ENCODE data around the gene FANK1. TPM values are rescaled to one million over a fixed set of nuclear protein-coding genes. Genes with fewer than 3 reads are reported as not detected.

The FANK1 gene
- polyA plus RNA-seq, 1 of the 3 experiments (the other 2 are of a cell fraction) = 12.3 TPM

DNA sequence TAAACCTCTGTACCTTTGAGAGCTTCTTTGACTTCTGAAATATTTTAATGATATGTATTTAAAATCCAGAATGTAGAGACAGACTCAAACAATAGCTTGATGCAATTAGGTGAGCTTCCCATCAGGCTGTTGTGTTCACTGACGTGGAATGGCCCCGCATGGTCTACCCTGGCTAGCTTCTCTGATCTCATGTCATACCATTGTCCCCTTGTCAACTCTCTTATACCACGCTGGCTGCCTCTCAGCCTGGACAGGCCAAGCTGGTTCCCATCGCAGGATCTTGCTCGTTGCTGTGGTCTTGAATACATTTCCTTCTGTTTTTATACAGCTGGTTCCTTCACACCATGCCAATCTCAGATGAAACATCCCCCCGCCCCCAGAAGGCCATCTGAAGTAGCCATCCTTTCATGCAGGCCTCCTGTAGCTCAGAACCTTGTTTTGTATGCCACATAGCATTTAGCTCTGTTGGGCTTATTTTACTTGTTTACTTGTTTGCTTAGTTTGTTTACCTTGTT lies 84.2 kb downstream of the FANK1 start:
- ChIA-PET CTCF (interaction anchor here (0.8 to 3.2 kb wide), 8 partner anchors 10 to 532 kb away, joined by 3 to 19 read pairs (median 3); partner anchors contain the start of gene ADAM12), POLR2A (no interaction called here)
- no peaks in the 10 kb centered on the region for H4K20me1 ChIP-seq (ENCODE audit: insufficient read depth)
- H3K36me3 ChIP-seq (replicated peaks in 1 of 2; ENCODE audit: control insufficient read depth in 1 of 2, insufficient read depth in 2 of 2, low read length in 1 of 2) = no peaks in the 10 kb centered on the region
- no peak for DNase-seq
- no peak overlapping the region for H2AFZ ChIP-seq (ENCODE audit: low read depth)
- no peak overlapping the region for H3K27ac ChIP-seq (ENCODE audit: low read depth in 2 of 2, low read length in 1 of 2)
- no peak for TF ChIP-seq TCF12 (IDR thresholded peaks at IDR 0.05)
- TF ChIP-seq JUND (IDR thresholded peaks at IDR 0.05) = no peak
- TF ChIP-seq FOXM1 (IDR thresholded peaks at IDR 0.05; ENCODE audit: low read depth) = no peak
- no peak overlapping the region for H3K4me2 ChIP-seq
- H3F3A ChIP-seq (replicated peaks; ENCODE audit: insufficient read depth) = no peaks in the 10 kb centered on the region
- 78% methylated on average over 6 of the region's 6 CpGs for WGBS (ENCODE audit: low lambda C conversion rate)
- no peaks in the 10 kb centered on the region for H3K79me2 ChIP-seq (ENCODE audit: insufficient read depth)
- H3K4me3 ChIP-seq (ENCODE audit: low read depth in 2 of 2, low read length in 1 of 2) = no peak overlapping the region
- no peaks in the 10 kb centered on the region for H3K27me3 ChIP-seq (ENCODE audit: insufficient read depth)
- no peaks in the 10 kb centered on the region for H3K9me3 ChIP-seq
- H3K9me2 ChIP-seq = no peaks in the 10 kb centered on the region
- peaks cover 0 to 7% of the 10 kb centered on the region in 2 experiments; a peak in 3 of 4 replicates for H3K4me1 ChIP-seq (ENCODE audit: control insufficient read depth in 1 of 2, insufficient read depth in 2 of 2, low read depth in 1 of 2, low read length in 1 of 2)
- H3K9ac ChIP-seq = no peak overlapping the region

GRCh38 chr10:125982260-125982948 lies 86.0 kb downstream of the FANK1 start:
- Histone ChIP-seq H3K27me3 (ENCODE audit: insufficient read depth) (no peaks in the 10 kb centered on the region), H3K79me2 (ENCODE audit: insufficient read depth) (no peaks in the 10 kb centered on the region), H3F3A (replicated peaks; ENCODE audit: insufficient read depth) (no peaks in the 10 kb centered on the region), H3K9me2 (no peaks in the 10 kb centered on the region), H2AFZ (ENCODE audit: low read depth) (no peak overlapping the region), H3K27ac (ENCODE audit: low read depth in 2 of 2, low read length in 1 of 2) (no peak overlapping the region; a peak in 1 of 4 replicates), H3K4me1 (ENCODE audit: control insufficient read depth in 1 of 2, insufficient read depth in 2 of 2, low read depth in 1 of 2, low read length in 1 of 2) (peaks cover 0 to 7% of the 10 kb centered on the region in 2 experiments; a peak in 3 of 4 replicates), H3K4me3 (ENCODE audit: low read depth in 2 of 2, low read length in 1 of 2) (no peak overlapping the region), H3K36me3 (replicated peaks in 1 of 2; ENCODE audit: control insufficient read depth in 1 of 2, insufficient read depth in 2 of 2, low read length in 1 of 2) (no peaks in the 10 kb centered on the region), H4K20me1 (ENCODE audit: insufficient read depth) (no peaks in the 10 kb centered on the region), H3K9ac (no peak overlapping the region), H3K4me2 (no peak overlapping the region), H3K9me3 (no peaks in the 10 kb centered on the region)
- CTCF ChIA-PET = interaction anchor here (0.5 to 3.9 kb wide), 28 partner anchors 12 to 1595 kb away, joined by 3 to 36 read pairs (median 3); partner anchors contain the start of gene ADAM12
- peak; percentile 78 for DNase-seq
- POLR2A ChIA-PET = interaction anchor here (0.7 kb wide), 1 partner anchor 522 kb away, joined by 3 read pairs; no protein-coding TSS in a partner anchor
- WGBS (ENCODE audit: low lambda C conversion rate) = 6% methylated on average over 6 of the region's 6 CpGs
- TF ChIP-seq ELF1 (IDR thresholded peaks at IDR 0.05) = no peak
- TF ChIP-seq MXI1 (IDR thresholded peaks at IDR 0.05; ENCODE audit: low read depth, low read length) = peak; percentile 81; the same call in 1 of the 2 replicates
- TF ChIP-seq YY1 (IDR thresholded peaks at IDR 0.05; ENCODE audit: low read depth) = no peak
- no peak for TF ChIP-seq RXRA (IDR thresholded peaks at IDR 0.05; ENCODE audit: borderline replicate concordance, low read depth)
- TF ChIP-seq, protein P1, sequence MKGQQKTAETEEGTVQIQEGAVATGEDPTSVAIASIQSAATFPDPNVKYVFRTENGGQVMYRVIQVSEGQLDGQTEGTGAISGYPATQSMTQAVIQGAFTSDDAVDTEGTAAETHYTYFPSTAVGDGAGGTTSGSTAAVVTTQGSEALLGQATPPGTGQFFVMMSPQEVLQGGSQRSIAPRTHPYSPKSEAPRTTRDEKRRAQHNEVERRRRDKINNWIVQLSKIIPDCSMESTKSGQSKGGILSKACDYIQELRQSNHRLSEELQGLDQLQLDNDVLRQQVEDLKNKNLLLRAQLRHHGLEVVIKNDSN (IDR thresholded peaks at IDR 0.05; ENCODE audit: borderline replicate concordance, low read depth) = no peak
- 0 out of 2 replicates have a peak, but pooled peaks have one; percentile 38 for TF ChIP-seq RFX5 (IDR thresholded peaks at IDR 0.05; ENCODE audit: low read length)
- TF ChIP-seq RCOR1 (IDR thresholded peaks at IDR 0.05; ENCODE audit: low read length) = no peak
- TF ChIP-seq EP300 (IDR thresholded peaks at IDR 0.05; ENCODE audit: borderline replicate concordance in 1 of 2, low read depth in 1 of 2, low read length in 1 of 2) = peak in 1 of 2 experiments; percentile 48; a peak in 1 of 4 replicates
- TF ChIP-seq SMC3 (IDR thresholded peaks at IDR 0.05; ENCODE audit: low read depth, low read length) = peak; percentile 83
- TF ChIP-seq SIN3A (IDR thresholded peaks at IDR 0.05; ENCODE audit: borderline replicate concordance, low read depth, low read length) = no peak
- peak; percentile 19 for TF ChIP-seq CHD2 (IDR thresholded peaks at IDR 0.05; ENCODE audit: low read length, partially characterized antibody)
- TF ChIP-seq, protein P2, sequence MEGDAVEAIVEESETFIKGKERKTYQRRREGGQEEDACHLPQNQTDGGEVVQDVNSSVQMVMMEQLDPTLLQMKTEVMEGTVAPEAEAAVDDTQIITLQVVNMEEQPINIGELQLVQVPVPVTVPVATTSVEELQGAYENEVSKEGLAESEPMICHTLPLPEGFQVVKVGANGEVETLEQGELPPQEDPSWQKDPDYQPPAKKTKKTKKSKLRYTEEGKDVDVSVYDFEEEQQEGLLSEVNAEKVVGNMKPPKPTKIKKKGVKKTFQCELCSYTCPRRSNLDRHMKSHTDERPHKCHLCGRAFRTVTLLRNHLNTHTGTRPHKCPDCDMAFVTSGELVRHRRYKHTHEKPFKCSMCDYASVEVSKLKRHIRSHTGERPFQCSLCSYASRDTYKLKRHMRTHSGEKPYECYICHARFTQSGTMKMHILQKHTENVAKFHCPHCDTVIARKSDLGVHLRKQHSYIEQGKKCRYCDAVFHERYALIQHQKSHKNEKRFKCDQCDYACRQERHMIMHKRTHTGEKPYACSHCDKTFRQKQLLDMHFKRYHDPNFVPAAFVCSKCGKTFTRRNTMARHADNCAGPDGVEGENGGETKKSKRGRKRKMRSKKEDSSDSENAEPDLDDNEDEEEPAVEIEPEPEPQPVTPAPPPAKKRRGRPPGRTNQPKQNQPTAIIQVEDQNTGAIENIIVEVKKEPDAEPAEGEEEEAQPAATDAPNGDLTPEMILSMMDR (IDR thresholded peaks at IDR 0.05) = peak; percentile 71
- TF ChIP-seq REST (IDR thresholded peaks at IDR 0.05; ENCODE audit: low read depth, low read length) = no peak
- TF ChIP-seq RAD21 (IDR thresholded peaks at IDR 0.05; ENCODE audit: low read length) = peak; percentile 90

All from SK-N-SH (cell line).